Endothelial cell of umbilical vein (primary cell): ENCODE data around the gene WFIKKN1. TPM values are rescaled to one million over a fixed set of nuclear protein-coding genes. Genes with fewer than 3 reads are reported as not detected.

ENCODE experiments used
- BruUV-seq: library from RNA; stranded (reverse); fragments of 400-500 nt; replicated peaks from 2 replicates; lab custom pipeline; 2021; lab: Mats Ljungman, UMichigan
- CTCF ChIA-PET: fragments of 300-600, 350-600 bp; sonication (Branson Sonifier 250); formaldehyde crosslinking; loops from one replicate; lab custom pipeline; 2021; ENCODE audit warnings: antibody characterized with exemption, inconsistent platforms; lab: Charles Lee
- POLR2A ChIA-PET: fragments of 300-600, 350-600 bp; sonication (Branson Sonifier 250); formaldehyde crosslinking; loops from one replicate; lab custom pipeline; 2021; ENCODE audit warnings: antibody characterized with exemption, inconsistent platforms; lab: Charles Lee
- DNase-seq: peaks from one replicate; pipeline ENCODE4 v3.0.0-alpha.2; 2011; ENCODE audit warnings: low read depth, low spot score
- FAIRE-seq: peaks from 2 replicates; lab custom pipeline; 2011; peaks lifted over from hg19 to GRCh38; lab: Jason Lieb, UNC
- H2AFZ ChIP-seq: 2 replicates; pipeline ENCODE4 v1.6.0; 2012; ENCODE audit warnings: low read depth, low read length, control low read depth, inconsistent platforms
- H3K27ac ChIP-seq: 2 replicates; pipeline ENCODE4 v1.5.1; 2011; ENCODE audit warnings: low read depth, mild to moderate bottlenecking, control low read depth, low read length, moderate library complexity; ENCODE audit not compliant: insufficient read depth
- H3K27me3 ChIP-seq, 2 experiments: 2 replicates each; pipeline versions ENCODE4 v1.6.0 to v1.6.1; 2011; ENCODE audit warnings: low read length in 2 of 2, mixed read lengths in 1 of 2; ENCODE audit not compliant: control insufficient read depth in 2 of 2, insufficient read depth in 2 of 2
- H3K36me3 ChIP-seq, 2 experiments: 2 replicates in 1 of 2; 3 replicates in 1 of 2; pipeline ENCODE4 v1.5.1; 2011; ENCODE audit warnings: low read length in 2 of 2, mild to moderate bottlenecking in 1 of 2, moderate library complexity in 1 of 2; ENCODE audit not compliant: control insufficient read depth in 2 of 2, insufficient read depth in 2 of 2; ENCODE audit errors: extremely low read depth in 1 of 2
- H3K4me1 ChIP-seq: 3 replicates; pipeline ENCODE4 v1.5.1; 2011; ENCODE audit warnings: mild to moderate bottlenecking, low read length; ENCODE audit not compliant: control insufficient read depth, insufficient read depth; ENCODE audit errors: extremely low read depth
- H3K4me2 ChIP-seq: 2 replicates; pipeline ENCODE4 v1.6.1; 2011; ENCODE audit warnings: low read length, control low read depth, mixed read lengths; ENCODE audit not compliant: insufficient read depth
- H3K4me3 ChIP-seq, 3 experiments: fragments of 200-600 bp in 1 of 3; sonication (generic), shearing (Covaris generic) in 1 of 3; replicated peaks in 1 of 3; 2 replicates each; pipeline ENCODE4 v1.5.1; 2011 to 2016; ENCODE audit warnings: control low read depth in 3 of 3, low read length in 3 of 3, mild to moderate bottlenecking in 2 of 3, inconsistent platforms in 1 of 3, low read depth in 1 of 3, moderate library complexity in 1 of 3; ENCODE audit not compliant: insufficient read depth in 1 of 3
- H3K79me2 ChIP-seq: 2 replicates; pipeline ENCODE4 v1.6.0; 2012; ENCODE audit warnings: low read length, inconsistent platforms; ENCODE audit not compliant: control insufficient read depth, insufficient read depth
- H3K9ac ChIP-seq: replicated peaks from 2 replicates; pipeline ENCODE3; 2011; ENCODE audit warnings: low read length, control low read depth; ENCODE audit not compliant: insufficient read depth; ENCODE audit errors: extremely low read depth
- H3K9me1 ChIP-seq: replicated peaks from 3 replicates; pipeline ENCODE4 v1.6.0; 2011; ENCODE audit warnings: mild to moderate bottlenecking, low read length; ENCODE audit not compliant: control insufficient read depth, insufficient read depth; ENCODE audit errors: extremely low read depth
- H3K9me3 ChIP-seq: replicated peaks from 2 replicates; pipeline ENCODE4 v1.5.1; 2012; ENCODE audit warnings: low read length, inconsistent platforms; ENCODE audit not compliant: control insufficient read depth, insufficient read depth
- H4K20me1 ChIP-seq: replicated peaks from 2 replicates; pipeline ENCODE3; 2011; ENCODE audit warnings: mild to moderate bottlenecking, low read length; ENCODE audit not compliant: control insufficient read depth, insufficient read depth; ENCODE audit errors: extremely low read depth
- EZH2 ChIP-seq: IDR thresholded peaks from 2 replicates; pipeline ENCODE4 v1.6.1; 2012; ENCODE audit warnings: borderline replicate concordance, low read depth, mild to moderate bottlenecking, moderate library complexity, low read length, inconsistent platforms; ENCODE audit not compliant: severe bottlenecking
- FOS ChIP-seq: IDR thresholded peaks from 2 replicates; pipeline ENCODE4 v1.6.1; 2011; ENCODE audit warnings: mild to moderate bottlenecking, low read length, moderate library complexity, borderline replicate concordance; ENCODE audit not compliant: insufficient read depth
- GATA2 ChIP-seq: IDR thresholded peaks from 2 replicates; pipeline ENCODE4 v1.7.0; 2011; ENCODE audit warnings: low read depth, mild to moderate bottlenecking, moderate library complexity, mixed read lengths, low read length; ENCODE audit not compliant: insufficient read length, insufficient read depth
- JUN ChIP-seq: IDR thresholded peaks from 2 replicates; pipeline ENCODE4 v1.6.1; 2011; ENCODE audit warnings: borderline replicate concordance, low read depth; ENCODE audit not compliant: insufficient read length, insufficient read depth
- MYC ChIP-seq: IDR thresholded peaks from one replicate; pipeline ENCODE4 v1.6.1; 2011; ENCODE audit warnings: mild to moderate bottlenecking, low read depth, low read length
- POLR2A ChIP-seq: IDR thresholded peaks from 2 replicates; pipeline ENCODE4 v1.6.1; 2012; ENCODE audit warnings: low read depth, mild to moderate bottlenecking, control low read depth, low read length
- POLR2AphosphoS5 ChIP-seq: IDR thresholded peaks from 2 replicates; pipeline ENCODE4 v1.6.1; 2012; ENCODE audit warnings: low read depth, mild to moderate bottlenecking, control low read depth, low read length, moderate library complexity; ENCODE audit not compliant: insufficient read depth
- dilution Hi-C: fragments of 300-500 bp; cut with MboI; formaldehyde crosslinking; loops from one replicate; pipeline ENCODE4 v1.15.0; 2019; ENCODE audit warnings: low sequenced_read_pairs; ENCODE audit not compliant: extremely low pct_ligation_motif_present
- intact Hi-C: fragments of 100-400 bp; cut with micrococcal nuclease; formaldehyde crosslinking; loops from one replicate; pipeline ENCODE4 v1.10.0; 2022
- polyA plus RNA-seq, 4 experiments: library from polyadenylated mRNA; depleted of rRNA in 3 of 4; stranded (reverse) in 3 of 4; unstranded in 1 of 4; fragments of >200 nt; gene quantifications; 2 replicates each; pipeline versions ENCODE4 v1.2.1 to v1.2.3, GENCODE V29; 2011 to 2012; ENCODE audit warnings: missing spikeins in 1 of 4
- total RNA-seq: library from RNA; stranded (reverse); gene quantifications from 2 replicates; pipeline ENCODE4 v1.2.3, GENCODE V29; 2021
- TF ChIP-seq, protein P1 (sequence below), 2 donors: IDR thresholded peaks; 1 replicate in 1 of 2; 2 replicates in 1 of 2; pipeline ENCODE4 v1.5.1; 2011; ENCODE audit warnings: low read length in 2 of 2, mild to moderate bottlenecking in 2 of 2, moderate library complexity in 2 of 2, control low read depth in 1 of 2, inconsistent platforms in 1 of 2, low read depth in 1 of 2; ENCODE audit not compliant: insufficient read depth in 1 of 2; ENCODE audit errors: extremely low read depth in 1 of 2
- TF ChIP-seq, protein P2 (sequence below): IDR thresholded peaks from 2 replicates; pipeline ENCODE4 v1.6.1; 2011; ENCODE audit not compliant: insufficient read depth, insufficient read length

The WFIKKN1 gene
- total and polyA plus RNA-seq, 2 donors (not counting 3 experiments of a cell fraction or from before 2014, with no cell fraction given): 0.06 to 0.40 TPM

DNA sequence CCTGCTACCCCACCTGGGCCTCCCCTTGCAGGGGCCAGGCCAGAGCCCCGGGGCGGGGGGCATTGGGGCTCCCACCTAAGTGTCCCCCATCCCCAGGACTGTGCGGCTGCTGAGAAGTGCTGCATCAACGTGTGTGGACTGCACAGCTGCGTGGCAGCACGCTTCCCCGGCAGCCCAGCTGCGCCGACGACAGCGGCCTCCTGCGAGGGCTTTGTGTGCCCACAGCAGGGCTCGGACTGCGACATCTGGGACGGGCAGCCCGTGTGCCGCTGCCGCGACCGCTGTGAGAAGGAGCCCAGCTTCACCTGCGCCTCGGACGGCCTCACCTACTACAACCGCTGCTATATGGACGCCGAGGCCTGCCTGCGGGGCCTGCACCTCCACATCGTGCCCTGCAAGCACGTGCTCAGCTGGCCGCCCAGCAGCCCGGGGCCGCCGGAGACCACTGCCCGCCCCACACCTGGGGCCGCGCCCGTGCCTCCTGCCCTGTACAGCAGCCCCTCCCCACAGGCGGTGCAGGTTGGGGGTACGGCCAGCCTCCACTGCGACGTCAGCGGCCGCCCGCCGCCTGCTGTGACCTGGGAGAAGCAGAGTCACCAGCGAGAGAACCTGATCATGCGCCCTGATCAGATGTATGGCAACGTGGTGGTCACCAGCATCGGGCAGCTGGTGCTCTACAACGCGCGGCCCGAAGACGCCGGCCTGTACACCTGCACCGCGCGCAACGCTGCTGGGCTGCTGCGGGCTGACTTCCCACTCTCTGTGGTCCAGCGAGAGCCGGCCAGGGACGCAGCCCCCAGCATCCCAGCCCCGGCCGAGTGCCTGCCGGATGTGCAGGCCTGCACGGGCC is 1.9 kb downstream of the WFIKKN1 start:
- Histone ChIP-seq H4K20me1 (no peaks in the 10 kb centered on the region), H3K79me2 (peaks cover 8% of the 10 kb centered on the region), H3K4me2 (no peak overlapping the region), H3K9ac (no peak overlapping the region), H3K36me3 (peaks cover 0 to 3% of the 10 kb centered on the region in 2 experiments), H3K27ac (no peak overlapping the region), H2AFZ (no peak overlapping the region), H3K27me3 (no peaks in the 10 kb centered on the region), H3K9me1 (no peaks in the 10 kb centered on the region), H3K9me3 (no peaks in the 10 kb centered on the region), H3K4me3 (no peak overlapping the region), H3K4me1 (peaks cover 4% of the 10 kb centered on the region)
- intact Hi-C loops: no loop called here
- TF ChIP-seq POLR2AphosphoS5 (no peak), JUN (no peak), GATA2 (no peak), POLR2A (no peak), FOS (no peak), EZH2 (no peak), MYC (no peak)
- TF ChIP-seq, protein P1, sequence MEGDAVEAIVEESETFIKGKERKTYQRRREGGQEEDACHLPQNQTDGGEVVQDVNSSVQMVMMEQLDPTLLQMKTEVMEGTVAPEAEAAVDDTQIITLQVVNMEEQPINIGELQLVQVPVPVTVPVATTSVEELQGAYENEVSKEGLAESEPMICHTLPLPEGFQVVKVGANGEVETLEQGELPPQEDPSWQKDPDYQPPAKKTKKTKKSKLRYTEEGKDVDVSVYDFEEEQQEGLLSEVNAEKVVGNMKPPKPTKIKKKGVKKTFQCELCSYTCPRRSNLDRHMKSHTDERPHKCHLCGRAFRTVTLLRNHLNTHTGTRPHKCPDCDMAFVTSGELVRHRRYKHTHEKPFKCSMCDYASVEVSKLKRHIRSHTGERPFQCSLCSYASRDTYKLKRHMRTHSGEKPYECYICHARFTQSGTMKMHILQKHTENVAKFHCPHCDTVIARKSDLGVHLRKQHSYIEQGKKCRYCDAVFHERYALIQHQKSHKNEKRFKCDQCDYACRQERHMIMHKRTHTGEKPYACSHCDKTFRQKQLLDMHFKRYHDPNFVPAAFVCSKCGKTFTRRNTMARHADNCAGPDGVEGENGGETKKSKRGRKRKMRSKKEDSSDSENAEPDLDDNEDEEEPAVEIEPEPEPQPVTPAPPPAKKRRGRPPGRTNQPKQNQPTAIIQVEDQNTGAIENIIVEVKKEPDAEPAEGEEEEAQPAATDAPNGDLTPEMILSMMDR (IDR thresholded peaks at IDR 0.05; ENCODE audit: extremely low read depth in 1 of 2, insufficient read depth in 1 of 2, low read depth in 1 of 2, low read length in 2 of 2): no peak
- TF ChIP-seq, protein P2, sequence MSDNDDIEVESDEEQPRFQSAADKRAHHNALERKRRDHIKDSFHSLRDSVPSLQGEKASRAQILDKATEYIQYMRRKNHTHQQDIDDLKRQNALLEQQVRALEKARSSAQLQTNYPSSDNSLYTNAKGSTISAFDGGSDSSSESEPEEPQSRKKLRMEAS: no peak
- dilution Hi-C loops: no loop called here
- no TSS peak for BruUV-seq
- DNase-seq (no peak), FAIRE-seq (no peak)
- ChIA-PET CTCF (no interaction called here), POLR2A (no interaction called here)
